ENCODE measurements around the gene TBC1D4. TPM values are rescaled to one million over a fixed set of nuclear protein-coding genes. Genes with fewer than 3 reads are reported as not detected.

Gene TBC1D4
- total and polyA plus RNA-seq, 9 donors: 14.3 to 24.0 (median 20.3) TPM

Other genes starting within 250 kb of the TBC1D4 start
- gene COMMD6, start 55.7 kb upstream of the TBC1D4 start, total RNA-seq: 282 TPM
- gene COMMD6, start 55.7 kb upstream of the TBC1D4 start, polyA plus RNA-seq (ENCODE audit: insufficient read depth in 1 of 8, insufficient read length in 8 of 8, low replicate concordance in 1 of 8): 100 to 1,000 TPM; 175 to 239 (median 210) TPM
- gene UCHL3, start 67.6 kb upstream of the TBC1D4 start, total RNA-seq: 23.9 TPM
- 10 to 100 TPM; 15.4 to 23.0 (median 17.9) TPM for gene UCHL3, start 67.6 kb upstream of the TBC1D4 start, polyA plus RNA-seq (ENCODE audit: insufficient read depth in 1 of 8, insufficient read length in 8 of 8, low replicate concordance in 1 of 8)
- 145 TPM for gene LMO7, start 154.2 kb upstream of the TBC1D4 start, total RNA-seq
- 100 to 1,000 TPM in 5 of 8 donors, 10 to 100 TPM in 3; 85.1 to 155 (median 112) TPM for gene LMO7, start 154.2 kb upstream of the TBC1D4 start, polyA plus RNA-seq (ENCODE audit: insufficient read depth in 1 of 8, insufficient read length in 8 of 8, low replicate concordance in 1 of 8)

Measured in muscle of leg (tissue), 9 donors.